CD14-positive monocyte (primary cell): ENCODE measurements around the gene BBS5. TPM values are rescaled to one million over a fixed set of nuclear protein-coding genes. Genes with fewer than 3 reads are reported as not detected.

ENCODE experiments used
- DNase-seq, 3 donors: peaks; one replicate each; pipeline ENCODE4 v3.0.0-alpha.2; 2011 to 2022
- H2AFZ ChIP-seq: 2 replicates; pipeline ENCODE4 v1.6.0; 2012; ENCODE audit warnings: mild to moderate bottlenecking, low read depth, low read length, inconsistent platforms; ENCODE audit not compliant: insufficient read depth, poor library complexity, severe bottlenecking
- H3K27ac ChIP-seq, 2 donors: 1 replicate in 1 of 2; 2 replicates in 1 of 2; pipeline ENCODE4 v1.5.1; 2012 to 2013; ENCODE audit warnings: low read length in 2 of 2, control low read depth in 1 of 2, inconsistent platforms in 1 of 2, low read depth in 1 of 2, mild to moderate bottlenecking in 1 of 2
- H3K27me3 ChIP-seq, 2 donors: one replicate each; pipeline versions ENCODE4 v1.6.0 to v1.6.1; 2011 to 2013; ENCODE audit warnings: low read length in 2 of 2; ENCODE audit not compliant: control insufficient read depth in 2 of 2, insufficient read depth in 2 of 2
- H3K36me3 ChIP-seq, 2 donors: replicated peaks in 1 of 2; 1 replicate in 1 of 2; 2 replicates in 1 of 2; pipeline versions ENCODE4 v1.5.1 to v1.6.1; 2012 to 2013; ENCODE audit warnings: low read length in 2 of 2, control low read depth in 1 of 2, inconsistent platforms in 1 of 2, mild to moderate bottlenecking in 1 of 2; ENCODE audit not compliant: insufficient read depth in 2 of 2, control insufficient read depth in 1 of 2
- H3K4me1 ChIP-seq, 2 donors: 1 replicate in 1 of 2; 2 replicates in 1 of 2; pipeline versions ENCODE4 v1.5.1 to v1.6.1; 2012 to 2013; ENCODE audit warnings: low read length in 2 of 2, control low read depth in 1 of 2, inconsistent platforms in 1 of 2, mild to moderate bottlenecking in 1 of 2, moderate library complexity in 1 of 2; ENCODE audit not compliant: insufficient read depth in 2 of 2, control insufficient read depth in 1 of 2
- H3K4me2 ChIP-seq: replicated peaks from 2 replicates; pipeline ENCODE3; 2012; ENCODE audit warnings: low read length, moderate library complexity, mild to moderate bottlenecking; ENCODE audit not compliant: poor library complexity, severe bottlenecking; ENCODE audit errors: extremely low read depth
- H3K4me3 ChIP-seq, 3 experiments: fragments of 200-600 bp in 1 of 3; sonication (generic) in 1 of 3; replicated peaks in 1 of 3; 1 replicate in 2 of 3; 2 replicates in 1 of 3; pipeline ENCODE4 v1.5.1; 2011 to 2013; ENCODE audit warnings: low read length in 3 of 3, mild to moderate bottlenecking in 3 of 3, control low read depth in 2 of 3, low read depth in 2 of 3, inconsistent platforms in 1 of 3, moderate library complexity in 1 of 3
- H3K79me2 ChIP-seq: 2 replicates; pipeline ENCODE4 v1.6.0; 2012; ENCODE audit warnings: mild to moderate bottlenecking, control low read depth, inconsistent platforms, low read length, moderate library complexity; ENCODE audit not compliant: insufficient read depth
- H3K9ac ChIP-seq: 2 replicates; pipeline ENCODE4 v1.6.0; 2017; ENCODE audit warnings: low read length, mild to moderate bottlenecking; ENCODE audit not compliant: insufficient read depth, poor library complexity, severe bottlenecking
- H3K9me3 ChIP-seq, 2 donors: replicated peaks in 1 of 2; 1 replicate in 1 of 2; 2 replicates in 1 of 2; pipeline versions ENCODE4 v1.5.1 to v1.6.1; 2012 to 2013; ENCODE audit warnings: low read length in 2 of 2, control low read depth in 1 of 2; ENCODE audit not compliant: control insufficient read depth in 1 of 2, insufficient read depth in 1 of 2
- H4K20me1 ChIP-seq: 2 replicates; pipeline ENCODE4 v1.6.0; 2012; ENCODE audit warnings: mild to moderate bottlenecking, low read length, control low read depth, moderate library complexity; ENCODE audit not compliant: insufficient read depth
- H3K27ac Mint-ChIP-seq, 7 donors: one replicate each; pipeline ENCODE4 v1.8.0; 2020; ENCODE audit warnings: mild to moderate bottlenecking in 7 of 7, mixed read lengths in 7 of 7, moderate library complexity in 6 of 7, inconsistent platforms in 2 of 7
- H3K27me3 Mint-ChIP-seq, 3 donors: one replicate each; pipeline ENCODE4 v1.8.0; 2021 to 2022; ENCODE audit warnings: low read depth in 3 of 3, mild to moderate bottlenecking in 3 of 3, mixed read lengths in 3 of 3, moderate library complexity in 3 of 3, inconsistent platforms in 1 of 3
- H3K36me3 Mint-ChIP-seq, 2 donors: one replicate each; pipeline ENCODE4 v1.8.0; 2020; ENCODE audit warnings: mixed read lengths in 2 of 2, inconsistent platforms in 1 of 2, mild to moderate bottlenecking in 1 of 2
- H3K4me1 Mint-ChIP-seq: one replicate; pipeline ENCODE4 v1.8.0; 2020; ENCODE audit warnings: mild to moderate bottlenecking, mixed read lengths
- H3K4me3 Mint-ChIP-seq, 2 donors: one replicate each; pipeline ENCODE4 v1.8.0; 2020; ENCODE audit warnings: mild to moderate bottlenecking in 2 of 2, mixed read lengths in 2 of 2, moderate library complexity in 1 of 2
- H3K9me3 Mint-ChIP-seq, 7 donors: one replicate each; pipeline ENCODE4 v1.8.0; 2020 to 2022; ENCODE audit warnings: mixed read lengths in 7 of 7, mild to moderate bottlenecking in 6 of 7, moderate library complexity in 6 of 7, inconsistent platforms in 2 of 7
- WGBS: methylation state at CpG from one replicate; pipeline ENCODE4 v1.1.5; 2013; ENCODE audit warnings: missing lambda C conversion rate; ENCODE audit not compliant: insufficient coverage; 5-methylcytosine and 5-hydroxymethylcytosine counted together
- intact Hi-C, 2 donors: fragments of 100-400 bp; cut with micrococcal nuclease; formaldehyde crosslinking; loops; one replicate each; pipeline versions ENCODE4 v1.15.0 to v1.15.1; 2023
- polyA plus RNA-seq, 3 donors: library from polyadenylated mRNA; depleted of rRNA in 1 of 3; unstranded in 2 of 3; stranded (reverse) in 1 of 3; fragments of 300-500 nt in 2 of 3; fragments of >200 nt in 1 of 3; fragmentation: Illumina TruSeq in 2 of 3; gene quantifications; 1 replicate in 2 of 3; 2 replicates in 1 of 3; pipeline ENCODE4 v1.2.3, GENCODE V29; 2012 to 2021
- TF ChIP-seq, protein P1 (sequence below): fragments of 200-600 bp; IDR thresholded peaks from one replicate; pipeline ENCODE4 v1.8.0; 2022; ENCODE audit warnings: antibody characterized with exemption, mild to moderate bottlenecking

Gene BBS5
- polyA plus RNA-seq, 3 donors, result 0.04 to 0.08 TPM; not detected in 1

- no peak overlapping the region for H3K27ac Mint-ChIP-seq
- DNase-seq, result no peak
- Histone ChIP-seq H3K9me3 (no peaks in the 10 kb centered on the region), H4K20me1 (no peaks in the 10 kb centered on the region), H3K9ac (no peak overlapping the region), H3K79me2 (no peaks in the 10 kb centered on the region), H2AFZ (no peak overlapping the region), H3K36me3 (no peaks in the 10 kb centered on the region), H3K4me3 (no peak overlapping the region), H3K4me2 (no peak overlapping the region), H3K27ac (no peak overlapping the region), H3K27me3 (no peaks in the 10 kb centered on the region), H3K4me1 (no peaks in the 10 kb centered on the region)
- H3K4me1 Mint-ChIP-seq, result no peaks in the 10 kb centered on the region
- peaks cover 0 to 3% (median 0%) of the 10 kb centered on the region in 3 donors for H3K27me3 Mint-ChIP-seq
- TF ChIP-seq, protein P1, sequence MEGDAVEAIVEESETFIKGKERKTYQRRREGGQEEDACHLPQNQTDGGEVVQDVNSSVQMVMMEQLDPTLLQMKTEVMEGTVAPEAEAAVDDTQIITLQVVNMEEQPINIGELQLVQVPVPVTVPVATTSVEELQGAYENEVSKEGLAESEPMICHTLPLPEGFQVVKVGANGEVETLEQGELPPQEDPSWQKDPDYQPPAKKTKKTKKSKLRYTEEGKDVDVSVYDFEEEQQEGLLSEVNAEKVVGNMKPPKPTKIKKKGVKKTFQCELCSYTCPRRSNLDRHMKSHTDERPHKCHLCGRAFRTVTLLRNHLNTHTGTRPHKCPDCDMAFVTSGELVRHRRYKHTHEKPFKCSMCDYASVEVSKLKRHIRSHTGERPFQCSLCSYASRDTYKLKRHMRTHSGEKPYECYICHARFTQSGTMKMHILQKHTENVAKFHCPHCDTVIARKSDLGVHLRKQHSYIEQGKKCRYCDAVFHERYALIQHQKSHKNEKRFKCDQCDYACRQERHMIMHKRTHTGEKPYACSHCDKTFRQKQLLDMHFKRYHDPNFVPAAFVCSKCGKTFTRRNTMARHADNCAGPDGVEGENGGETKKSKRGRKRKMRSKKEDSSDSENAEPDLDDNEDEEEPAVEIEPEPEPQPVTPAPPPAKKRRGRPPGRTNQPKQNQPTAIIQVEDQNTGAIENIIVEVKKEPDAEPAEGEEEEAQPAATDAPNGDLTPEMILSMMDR, result no peak
- no peaks in the 10 kb centered on the region for H3K9me3 Mint-ChIP-seq
- no peak overlapping the region for H3K4me3 Mint-ChIP-seq
- no CpG with 5 or more reads among the region's 5 CpGs for WGBS
- intact Hi-C loops, result loop anchor here (10.0 kb wide), 1 partner anchor 401 kb away; no protein-coding TSS in a partner anchor
- peaks cover 1 to 5% of the 10 kb centered on the region in 2 donors for H3K36me3 Mint-ChIP-seq
Measured at GRCh38 chr2:169523681-169524080, 44.4 kb downstream of the BBS5 start.

DNA sequence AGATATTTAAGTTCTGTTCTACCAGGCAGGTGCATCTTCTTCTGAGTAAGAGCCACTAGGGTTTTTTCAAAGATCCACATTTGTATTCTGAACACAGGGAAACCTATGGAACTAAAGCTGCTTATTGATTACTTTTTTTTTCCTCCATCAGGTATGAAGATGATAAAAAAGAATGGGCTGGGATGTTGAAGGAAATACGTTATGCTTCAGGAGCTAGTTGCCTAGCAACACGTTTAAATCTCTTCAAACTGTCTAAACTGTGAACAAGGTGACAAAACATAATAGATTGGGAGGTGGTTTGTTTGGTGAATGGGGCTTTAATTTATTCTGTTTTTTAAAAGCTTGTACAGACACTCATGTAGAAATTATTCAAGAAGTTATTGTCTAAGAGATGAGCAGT, 46.1 kb downstream of the BBS5 start:
- no peak overlapping the region for H3K4me3 ChIP-seq
- no peaks in the 10 kb centered on the region for H3K9me3 ChIP-seq
- Mint-ChIP-seq H3K36me3 (peaks cover 14 to 19% of the 10 kb centered on the region in 2 donors), H3K4me1 (no peaks in the 10 kb centered on the region), H3K4me3 (no peak overlapping the region), H3K27me3 (no peaks in the 10 kb centered on the region), H3K27ac (no peak overlapping the region), H3K9me3 (no peaks in the 10 kb centered on the region)
- no peak overlapping the region for H2AFZ ChIP-seq
- H3K36me3 ChIP-seq, result peaks cover 7 to 16% of the 10 kb centered on the region in 2 donors
- no peaks in the 10 kb centered on the region for H3K79me2 ChIP-seq
- no peak overlapping the region for H3K9ac ChIP-seq
- no peaks in the 10 kb centered on the region for H4K20me1 ChIP-seq
- no peak overlapping the region for H3K27ac ChIP-seq
- DNase-seq, result no peak
- H3K27me3 ChIP-seq, result no peaks in the 10 kb centered on the region
- H3K4me2 ChIP-seq, result no peak overlapping the region
- intact Hi-C loops, result loop anchor here (10.0 kb wide), 1 partner anchor 399 kb away; no protein-coding TSS in a partner anchor
- WGBS, result no CpG with 5 or more reads among the region's 2 CpGs
- TF ChIP-seq, protein P1, result no peak
- H3K4me1 ChIP-seq, result no peaks in the 10 kb centered on the region
